ENCODE measurements around the gene RPS6KA5. TPM values are rescaled to one million over a fixed set of nuclear protein-coding genes. Genes with fewer than 3 reads are reported as not detected.

The RPS6KA5 gene
- total RNA-seq, 1 donor = 0.86 TPM

DNA sequence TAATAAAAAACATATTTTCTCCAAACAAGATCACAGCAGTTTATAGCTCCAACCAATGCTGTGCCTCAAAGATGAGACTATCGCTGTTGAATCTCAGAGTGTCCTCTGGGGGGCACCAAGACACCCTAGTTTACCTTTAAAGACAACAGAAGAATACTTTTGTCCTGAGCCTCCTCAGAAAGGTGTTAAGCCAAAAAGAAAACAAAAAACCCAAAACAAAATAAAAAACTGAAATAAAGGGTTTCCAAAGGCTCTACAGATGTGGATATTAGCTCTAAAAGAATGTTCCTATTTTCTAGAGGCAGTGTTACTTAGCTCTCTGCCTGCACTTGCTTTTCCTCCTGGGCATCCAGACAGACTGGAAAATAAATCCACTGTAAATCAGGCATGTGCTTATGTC, 157.3 kb downstream of the RPS6KA5 start:
- DNase-seq (ENCODE audit: low read depth) = peak; percentile 63
- TF ChIP-seq, protein P1, sequence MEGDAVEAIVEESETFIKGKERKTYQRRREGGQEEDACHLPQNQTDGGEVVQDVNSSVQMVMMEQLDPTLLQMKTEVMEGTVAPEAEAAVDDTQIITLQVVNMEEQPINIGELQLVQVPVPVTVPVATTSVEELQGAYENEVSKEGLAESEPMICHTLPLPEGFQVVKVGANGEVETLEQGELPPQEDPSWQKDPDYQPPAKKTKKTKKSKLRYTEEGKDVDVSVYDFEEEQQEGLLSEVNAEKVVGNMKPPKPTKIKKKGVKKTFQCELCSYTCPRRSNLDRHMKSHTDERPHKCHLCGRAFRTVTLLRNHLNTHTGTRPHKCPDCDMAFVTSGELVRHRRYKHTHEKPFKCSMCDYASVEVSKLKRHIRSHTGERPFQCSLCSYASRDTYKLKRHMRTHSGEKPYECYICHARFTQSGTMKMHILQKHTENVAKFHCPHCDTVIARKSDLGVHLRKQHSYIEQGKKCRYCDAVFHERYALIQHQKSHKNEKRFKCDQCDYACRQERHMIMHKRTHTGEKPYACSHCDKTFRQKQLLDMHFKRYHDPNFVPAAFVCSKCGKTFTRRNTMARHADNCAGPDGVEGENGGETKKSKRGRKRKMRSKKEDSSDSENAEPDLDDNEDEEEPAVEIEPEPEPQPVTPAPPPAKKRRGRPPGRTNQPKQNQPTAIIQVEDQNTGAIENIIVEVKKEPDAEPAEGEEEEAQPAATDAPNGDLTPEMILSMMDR (IDR thresholded peaks at IDR 0.05; ENCODE audit: insufficient read depth, low read depth, low read length) = peak; percentile 76

DNA sequence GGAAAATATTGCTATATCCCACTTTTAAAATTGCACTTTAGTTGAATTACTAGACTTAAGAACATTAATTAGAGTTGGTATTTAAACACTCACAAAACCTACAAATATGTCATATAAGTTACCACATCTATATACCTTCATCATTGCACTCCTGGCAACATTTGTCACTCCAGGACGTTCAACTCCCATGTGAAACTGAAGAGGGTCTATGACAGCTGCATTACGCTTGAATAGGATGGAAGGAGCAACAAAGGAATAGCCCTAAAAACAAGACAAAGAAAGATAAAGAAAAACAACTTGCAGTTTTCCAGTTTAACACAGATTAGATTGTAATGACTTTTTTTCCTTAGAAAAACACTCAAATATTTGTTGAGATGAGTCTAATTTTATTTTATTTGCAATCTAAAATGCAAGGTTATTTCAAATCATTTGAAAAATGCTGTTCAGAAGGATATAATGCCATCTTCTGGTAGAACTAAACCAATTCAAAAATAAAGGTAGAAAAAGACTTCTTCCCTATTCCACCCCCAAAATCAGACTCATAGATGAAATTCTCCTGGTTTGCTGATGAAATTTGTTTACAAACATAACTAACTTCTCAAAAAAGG, 159.9 kb downstream of the RPS6KA5 start:
- TF ChIP-seq, protein P1 (IDR thresholded peaks at IDR 0.05; ENCODE audit: insufficient read depth, low read depth, low read length) = peak; percentile 16
- no peak overlapping the region for H3K4me3 ChIP-seq (ENCODE audit: low read depth, low read length)
- DNase-seq (ENCODE audit: low read depth) = peak; percentile 5

More for the DNA sequence above, 157.3 kb downstream of the RPS6KA5 start:
- H3K4me3 ChIP-seq (ENCODE audit: low read depth, low read length) = no peak overlapping the region

DNA sequence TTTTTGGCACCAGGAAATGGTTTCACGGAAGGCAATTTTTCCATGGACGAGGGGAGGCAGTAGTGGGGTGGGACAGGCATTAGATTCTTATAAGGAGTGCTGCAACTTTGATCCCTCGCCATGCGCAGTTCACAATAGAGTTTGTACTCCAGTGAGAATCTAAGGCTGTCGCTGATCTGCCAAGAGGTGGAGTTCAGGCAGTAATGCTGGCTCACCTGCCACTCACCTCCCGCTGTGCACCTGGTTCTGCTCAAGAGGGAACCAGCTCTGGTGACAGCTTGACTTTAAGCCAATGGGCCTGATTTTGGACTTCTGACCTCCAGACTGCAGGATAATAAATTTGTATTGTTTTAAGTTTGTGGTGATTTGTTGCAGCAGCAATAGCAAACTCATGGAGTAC, 163.4 kb downstream of the RPS6KA5 start:
- no peak overlapping the region for H3K4me3 ChIP-seq (ENCODE audit: low read depth, low read length)
- TF ChIP-seq, protein P1 (IDR thresholded peaks at IDR 0.05; ENCODE audit: insufficient read depth, low read depth, low read length) = no peak
- no peak for DNase-seq (ENCODE audit: low read depth)

DNA sequence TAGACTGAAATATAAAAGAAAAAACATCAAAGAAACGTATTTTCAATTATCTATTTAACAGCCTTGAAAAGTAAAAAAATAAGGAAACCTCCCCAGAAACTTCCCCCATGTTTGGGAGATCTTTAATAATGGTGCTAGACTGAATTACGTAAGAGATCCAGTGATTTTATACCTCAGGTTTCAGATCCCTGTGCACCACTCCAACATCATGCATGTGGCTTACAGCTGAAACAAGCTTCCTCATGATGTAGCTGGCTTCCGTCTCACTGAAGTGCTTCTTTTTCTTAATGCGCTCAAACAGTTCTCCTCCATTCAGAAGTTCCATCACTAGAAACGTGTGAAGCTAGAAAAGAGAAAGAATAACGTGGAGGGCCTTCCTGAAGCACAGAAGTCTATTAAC, 166.2 kb downstream of the RPS6KA5 start:
- TF ChIP-seq, protein P1 (IDR thresholded peaks at IDR 0.05; ENCODE audit: insufficient read depth, low read depth, low read length) = no peak
- no peak for DNase-seq (ENCODE audit: low read depth)
- H3K4me3 ChIP-seq (ENCODE audit: low read depth, low read length) = no peak overlapping the region

DNA sequence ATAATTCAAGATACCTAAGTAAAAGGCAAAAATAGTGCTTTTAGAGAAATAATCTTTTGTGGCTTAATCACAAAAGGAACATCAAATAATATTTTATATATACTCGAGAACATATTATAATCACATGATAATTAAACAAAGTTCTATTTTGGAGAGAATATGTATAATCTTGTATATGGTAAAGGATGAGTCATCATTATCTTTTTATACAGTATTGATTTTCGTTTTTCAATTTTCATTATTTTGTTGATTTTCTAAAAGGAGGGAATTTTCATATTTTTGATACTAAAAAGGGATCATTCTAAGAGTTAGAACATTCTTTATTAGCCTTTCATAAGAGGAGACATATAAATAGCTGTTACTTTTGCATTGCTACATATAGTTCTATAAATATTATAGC, 166.9 kb downstream of the RPS6KA5 start:
- no peak for DNase-seq (ENCODE audit: low read depth)
- TF ChIP-seq, protein P1 (IDR thresholded peaks at IDR 0.05; ENCODE audit: insufficient read depth, low read depth, low read length) = no peak
- H3K4me3 ChIP-seq (ENCODE audit: low read depth, low read length) = no peak overlapping the region

DNA sequence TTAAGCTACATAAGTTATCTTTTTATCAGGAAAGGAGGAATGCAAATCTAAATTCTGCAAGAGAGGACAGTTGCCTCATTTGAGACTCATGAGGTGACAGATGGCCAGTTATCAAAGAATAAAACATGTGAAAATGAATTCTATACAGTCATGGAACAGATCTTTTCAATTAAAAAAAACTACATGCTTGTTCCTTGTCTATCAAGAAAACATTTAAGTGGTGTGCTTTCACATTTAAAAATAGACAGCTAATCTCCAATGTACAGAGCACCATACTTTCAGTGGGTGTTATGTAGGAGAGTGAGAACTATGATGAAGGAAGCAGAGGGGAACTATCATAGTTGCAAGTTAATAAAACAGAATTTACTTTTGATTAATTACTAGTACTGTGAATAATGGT, 167.5 kb downstream of the RPS6KA5 start:
- TF ChIP-seq, protein P1 (IDR thresholded peaks at IDR 0.05; ENCODE audit: insufficient read depth, low read depth, low read length) = no peak
- DNase-seq (ENCODE audit: low read depth) = no peak
- H3K4me3 ChIP-seq (ENCODE audit: low read depth, low read length) = no peak overlapping the region

DNA sequence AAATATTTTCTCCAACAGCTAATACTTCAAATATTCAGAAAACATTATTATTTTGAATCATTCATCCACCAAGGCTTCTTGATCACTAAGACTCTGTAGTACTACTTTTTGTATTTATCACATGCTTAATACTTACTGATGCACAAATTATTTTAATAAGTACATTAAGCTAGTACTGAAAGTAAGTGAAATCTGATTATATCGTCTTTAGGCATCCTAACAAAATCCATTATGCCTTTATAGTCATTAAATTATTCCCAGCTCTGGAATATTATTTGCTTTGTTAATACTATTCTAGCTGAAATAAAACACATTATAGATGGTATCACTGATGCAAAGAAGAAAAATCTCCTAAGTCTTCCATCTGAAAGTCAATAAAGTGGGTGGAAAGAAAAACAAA, 169.1 kb downstream of the RPS6KA5 start:
- no peak for DNase-seq (ENCODE audit: low read depth)
- TF ChIP-seq, protein P1 (IDR thresholded peaks at IDR 0.05; ENCODE audit: insufficient read depth, low read depth, low read length) = no peak
- no peak overlapping the region for H3K4me3 ChIP-seq (ENCODE audit: low read depth, low read length)
